ENCODE data around the gene PLEKHH3.
"Not testable (repeated sequence)": the region's sequence is repeated elsewhere in the genome, so short reads cannot be mapped to it uniquely, and the experiment has no call there.

The PLEKHH3 gene

DNA sequence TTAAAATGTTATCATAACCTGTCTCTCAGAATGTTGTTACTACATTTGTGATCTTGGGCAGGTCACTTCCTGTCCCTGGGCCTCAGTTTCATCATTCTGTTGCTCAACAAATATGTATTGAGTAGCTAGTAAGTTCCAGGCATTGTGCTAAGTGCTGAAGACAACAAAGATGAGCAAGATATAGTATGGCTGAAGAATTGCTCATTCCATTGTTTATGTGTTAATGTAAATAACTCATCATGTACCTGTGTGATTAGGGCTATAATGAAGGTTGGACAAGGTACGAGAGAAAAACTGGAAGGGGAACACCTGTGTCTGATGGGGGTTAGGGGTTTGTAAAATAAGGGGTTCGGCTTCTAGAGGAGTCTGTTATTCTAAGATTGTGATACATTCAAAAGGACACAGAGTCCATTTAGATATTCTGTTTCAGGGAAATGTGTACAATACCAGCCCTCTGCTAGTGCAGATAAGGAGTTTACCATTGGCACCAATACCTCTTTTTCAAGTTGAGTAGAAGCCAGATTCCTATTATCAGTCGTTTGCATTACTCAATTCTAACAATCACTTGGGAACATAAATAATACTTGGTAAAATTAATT, 47.3 kb downstream of the PLEKHH3 start:
- DNase-seq = no peak

DNA sequence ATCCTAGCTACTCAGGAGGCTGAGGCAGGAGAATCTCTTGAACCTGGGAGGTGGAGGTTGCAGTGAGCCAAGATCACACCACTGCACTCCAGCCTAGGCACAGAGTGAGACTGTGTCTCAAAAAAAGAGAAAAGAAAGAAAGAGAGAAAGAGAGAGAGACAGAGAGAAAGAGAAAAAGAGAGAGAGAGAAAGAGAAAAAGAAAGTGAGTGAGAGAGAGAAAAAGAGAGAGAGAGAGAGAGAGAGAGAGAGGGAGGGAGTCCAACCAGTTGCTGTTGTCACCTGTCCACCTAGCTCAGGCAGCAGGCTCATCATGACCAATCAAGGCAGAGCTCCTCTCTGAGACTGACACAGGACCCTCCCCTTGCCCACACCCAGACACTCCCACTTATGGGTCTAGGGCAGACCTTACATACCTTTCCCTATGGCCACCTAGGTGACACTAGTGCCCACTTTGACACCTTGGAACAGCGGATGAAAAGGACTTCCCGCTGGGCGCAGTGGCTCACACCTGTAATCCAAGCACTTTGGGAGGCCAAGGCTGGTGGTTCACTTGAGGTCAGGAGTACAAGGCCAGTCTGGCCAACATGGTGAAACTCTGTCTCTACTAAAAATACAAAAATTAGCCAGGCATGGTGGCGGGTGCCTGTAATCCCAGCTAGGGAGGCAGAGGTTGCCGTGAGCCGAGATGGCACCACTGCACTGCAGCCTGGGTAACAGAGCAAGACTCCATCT, 49.6 kb downstream of the PLEKHH3 start:
- DNase-seq = not testable (repeated sequence)

DNA sequence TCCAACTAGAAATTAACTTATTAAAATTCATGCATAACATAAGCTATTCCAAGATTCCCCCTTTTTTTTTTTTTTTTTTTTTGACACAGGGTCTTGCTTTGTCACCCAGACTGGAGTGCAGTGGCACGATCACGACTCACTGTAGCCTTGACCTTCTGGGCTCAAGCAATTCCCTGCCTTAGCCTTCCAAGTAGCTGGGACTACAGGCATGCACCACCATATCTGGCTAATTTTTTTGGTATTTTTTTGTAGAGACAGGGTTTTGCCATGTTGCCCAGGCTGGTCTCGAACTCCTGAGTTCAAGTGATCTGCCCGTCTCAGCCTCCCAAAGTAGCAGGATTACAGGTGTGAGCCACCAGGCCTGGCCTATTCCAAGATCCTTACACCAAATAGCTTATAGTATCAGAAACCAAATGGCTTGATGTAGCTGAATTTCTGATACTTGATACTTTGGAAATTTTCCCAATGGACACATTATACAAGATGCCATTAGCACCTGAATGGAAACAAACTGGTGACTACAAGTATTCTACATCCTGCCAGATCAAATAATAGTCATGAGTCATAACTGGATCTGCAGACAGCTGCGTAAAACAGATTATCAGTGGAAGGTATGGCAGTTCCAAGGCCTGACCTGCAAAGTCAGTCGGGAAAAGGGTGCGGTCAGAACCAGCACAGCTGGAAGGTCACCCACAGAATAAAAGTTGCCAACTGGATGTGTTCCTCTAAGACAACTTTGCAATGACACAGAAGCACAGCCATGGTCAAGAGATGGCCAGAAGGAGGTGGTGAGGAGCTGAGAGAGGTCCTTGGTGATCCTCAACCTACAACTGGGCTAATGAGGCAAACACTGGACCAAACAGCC, 52.8 kb downstream of the PLEKHH3 start:
- no peak for DNase-seq

DNA sequence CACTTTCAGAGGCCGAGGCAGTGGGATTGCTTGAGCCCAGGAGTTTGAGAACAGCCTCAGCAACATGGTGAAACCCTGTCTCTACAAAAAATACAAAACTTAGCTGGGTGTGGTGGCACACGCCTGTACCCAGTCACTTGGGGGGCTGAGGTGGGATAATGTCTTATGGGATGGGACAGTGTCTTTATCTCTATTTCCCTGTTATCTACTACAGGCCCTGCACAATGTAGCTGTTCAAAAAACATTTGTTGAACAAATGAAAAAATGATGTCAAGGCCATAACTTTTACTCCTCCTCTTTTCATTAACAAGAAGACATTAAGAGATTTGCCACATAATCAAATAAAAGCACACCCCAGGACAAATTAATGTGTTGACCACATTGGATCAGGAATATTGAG, 53.5 kb downstream of the PLEKHH3 start:
- DNase-seq = no peak

DNA sequence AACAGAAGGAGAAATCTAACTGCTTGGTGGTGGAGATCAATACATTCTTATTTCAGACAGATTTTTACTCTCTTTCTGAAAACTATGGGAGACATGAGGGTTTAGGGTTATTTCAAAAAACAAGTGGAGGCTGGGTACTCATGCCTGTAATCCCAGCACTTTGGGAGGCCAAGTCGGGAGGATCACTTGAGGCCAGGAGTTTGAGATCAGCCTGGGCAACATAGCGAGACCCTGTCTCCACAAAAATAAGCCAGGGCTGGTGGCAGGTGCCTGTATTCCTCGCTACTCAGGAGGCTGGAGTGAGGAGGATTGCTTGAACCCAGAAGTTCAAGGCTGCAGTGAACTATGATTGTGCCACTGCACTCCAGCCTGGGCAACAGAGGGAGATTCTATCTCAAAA, 54.8 kb downstream of the PLEKHH3 start:
- not testable (repeated sequence) for DNase-seq

DNA sequence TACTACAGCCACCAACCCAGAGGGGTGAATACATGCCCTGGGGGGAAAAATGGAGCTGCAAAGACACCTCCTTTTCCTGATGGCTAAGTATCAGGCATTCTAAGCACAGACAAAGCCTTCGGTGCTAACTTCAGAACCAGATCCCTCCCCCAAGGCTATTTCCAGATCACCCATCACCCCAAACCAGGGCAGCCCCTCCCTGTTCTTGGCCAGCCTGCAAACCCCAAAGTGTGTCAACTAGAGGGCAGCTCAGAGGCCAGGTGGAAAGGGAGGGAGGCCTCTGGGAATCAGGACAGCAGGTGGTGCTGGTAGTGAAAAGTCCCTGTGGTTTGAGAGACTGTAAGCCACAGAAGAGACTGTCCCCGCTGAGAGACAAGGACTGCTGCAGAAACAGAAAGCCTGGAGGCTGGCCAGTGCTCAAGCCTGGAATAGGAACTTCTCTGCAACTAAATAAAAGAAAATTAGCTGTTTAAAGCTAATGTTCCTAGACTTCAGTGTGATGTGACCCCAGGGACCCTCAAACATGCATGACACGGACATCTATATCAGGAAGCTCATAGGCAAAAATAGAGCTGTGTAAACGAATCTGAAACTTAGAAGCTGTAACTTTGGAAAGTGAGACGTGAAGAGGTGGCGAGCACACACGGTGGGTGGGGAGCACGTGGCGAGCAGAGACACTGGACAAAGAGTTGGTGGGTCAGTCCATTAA, 58.2 kb downstream of the PLEKHH3 start:
- DNase-seq = no peak

DNA sequence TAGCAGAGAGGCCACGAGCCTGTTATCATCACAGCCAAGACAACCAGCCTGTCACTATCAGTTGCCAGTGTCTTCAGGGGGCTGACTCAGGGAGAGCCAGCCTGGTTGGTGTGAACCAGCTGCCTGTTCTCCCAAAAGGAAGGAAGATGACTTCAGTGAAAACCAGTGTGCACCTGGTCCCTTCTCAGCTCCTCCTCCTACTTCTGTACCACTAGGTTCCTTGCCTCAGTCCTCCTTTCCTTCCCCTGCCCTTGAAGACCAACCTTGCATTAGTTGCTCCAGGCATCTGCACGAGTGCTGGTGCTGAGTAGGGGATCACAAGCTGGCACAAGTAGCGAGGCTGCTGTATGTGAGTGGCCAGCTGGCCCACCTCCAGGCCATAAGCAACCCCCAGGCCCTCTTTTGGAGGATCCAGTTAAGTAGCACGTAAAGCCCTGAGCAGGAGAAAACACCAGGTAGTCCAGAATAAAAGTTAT, 58.8 kb downstream of the PLEKHH3 start:
- no peak for DNase-seq

Measured in fibroblast of skin of abdomen (primary cell).